HepG2 (cell line): Measurements from ENCODE around the gene SND1.

Source experiments
- CTCF ChIP-seq: sonication (generic); formaldehyde crosslinking; IDR thresholded peaks from 2 replicates; pipeline ENCODE4 v1.5.0; 2020; ENCODE audit warnings: mild to moderate bottlenecking, missing genetic modification reagents, moderate library complexity
- E2F5 ChIP-seq: sonication (generic); formaldehyde crosslinking; conservative IDR thresholded peaks from 2 replicates; pipeline ENCODE4 v1.4.0; 2020; ENCODE audit warnings: missing genetic modification reagents
- POLR2AphosphoS5 ChIP-seq: IDR thresholded peaks from 2 replicates; pipeline ENCODE4 v1.6.1; 2012; ENCODE audit warnings: low read depth, low read length
- SMAD1 ChIP-seq: sonication (generic); formaldehyde crosslinking; IDR thresholded peaks from 2 replicates; pipeline ENCODE4 v1.4.0; 2020; ENCODE audit warnings: missing genetic modification reagents, low read depth, mild to moderate bottlenecking, borderline replicate concordance
- TSC22D2 ChIP-seq: sonication (generic); formaldehyde crosslinking; IDR thresholded peaks from 2 replicates; pipeline ENCODE4 v1.5.1; 2020; ENCODE audit warnings: missing genetic modification reagents, mild to moderate bottlenecking, borderline replicate concordance
- ZNF101 ChIP-seq: sonication (generic); formaldehyde crosslinking; IDR thresholded peaks from 2 replicates; pipeline ENCODE4 v1.4.0; 2020; ENCODE audit warnings: mild to moderate bottlenecking, low read depth, missing genetic modification reagents, borderline replicate concordance

- no peak for TF ChIP-seq CTCF (CRISPR knock-in tag)
- TF ChIP-seq TSC22D2 (CRISPR knock-in tag): no peak
- no peak for TF ChIP-seq ZNF101 (CRISPR knock-in tag)
- TF ChIP-seq POLR2AphosphoS5: no peak
- TF ChIP-seq SMAD1 (CRISPR knock-in tag): no peak
- TF ChIP-seq E2F5 (CRISPR knock-in tag): no peak
These were observed 255.4 kb downstream of the SND1 start for GRCh38 chr7:127907110-127908040.
